ENCODE results near the gene CDC14A.

CDC14A gene

DNA sequence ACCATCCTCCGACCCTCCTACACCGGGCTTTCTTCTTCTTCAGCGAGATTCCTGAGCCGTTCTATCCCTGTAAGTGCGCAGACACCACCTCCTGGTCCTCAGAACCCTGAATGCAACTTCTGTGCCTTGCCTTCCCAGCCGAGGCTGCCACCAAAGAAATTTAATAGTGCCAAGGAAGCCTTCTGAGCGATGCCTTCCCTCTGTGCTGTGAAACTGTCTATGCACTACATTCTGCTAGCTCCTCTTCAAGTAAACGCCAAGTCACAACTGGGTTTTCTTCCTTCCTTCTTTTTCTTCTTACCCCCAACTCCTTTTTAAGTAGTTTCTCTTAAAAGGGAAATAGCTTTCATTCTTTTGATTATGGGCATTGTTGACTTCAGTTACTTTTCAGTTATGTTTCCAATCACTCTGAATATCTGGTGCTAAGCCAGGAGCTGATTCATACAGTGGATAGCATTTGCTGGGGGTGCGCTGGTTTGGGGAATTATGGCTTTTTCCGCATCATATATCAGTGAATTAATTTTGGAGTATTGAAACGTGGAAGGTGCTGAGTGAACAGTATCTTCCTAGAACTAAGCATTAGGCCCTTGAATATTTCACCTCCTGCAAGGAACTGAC lies 147.0 kb downstream of the CDC14A start:
- DNase-seq = no peak

DNA sequence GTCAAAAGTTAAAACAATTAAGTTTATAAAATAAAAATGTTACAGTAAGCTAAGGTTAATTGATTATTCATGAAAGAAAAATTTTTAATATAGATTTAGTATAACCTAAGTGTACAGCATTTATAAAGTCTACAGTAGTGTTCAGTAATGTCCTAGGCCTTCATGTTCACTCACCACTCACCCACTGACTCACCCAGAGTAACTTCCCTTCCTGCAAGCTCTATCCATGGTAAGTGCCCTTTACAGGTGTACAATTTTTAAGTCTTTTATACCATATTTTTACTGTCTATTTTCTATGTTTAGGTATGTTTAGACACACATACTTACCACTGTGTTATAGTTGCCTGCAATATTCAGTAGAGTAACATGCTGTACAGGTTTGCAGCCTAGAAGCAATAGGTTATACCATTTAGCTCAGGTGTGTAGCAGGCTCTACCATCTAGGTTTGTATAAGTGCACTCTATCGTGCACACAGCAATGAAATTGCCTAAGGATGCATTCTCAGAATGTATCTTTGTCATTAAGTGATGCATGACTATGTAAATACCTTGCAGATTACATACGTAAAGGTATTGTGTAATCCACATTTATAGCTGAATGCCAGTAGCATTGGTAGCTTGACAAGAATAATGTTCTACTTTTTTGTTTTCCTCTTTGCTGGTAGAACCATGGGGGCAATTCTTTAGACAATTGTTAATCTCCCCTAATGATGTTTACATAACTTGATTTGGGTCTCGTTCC lies 149.9 kb downstream of the CDC14A start:
- no peak for DNase-seq

DNA sequence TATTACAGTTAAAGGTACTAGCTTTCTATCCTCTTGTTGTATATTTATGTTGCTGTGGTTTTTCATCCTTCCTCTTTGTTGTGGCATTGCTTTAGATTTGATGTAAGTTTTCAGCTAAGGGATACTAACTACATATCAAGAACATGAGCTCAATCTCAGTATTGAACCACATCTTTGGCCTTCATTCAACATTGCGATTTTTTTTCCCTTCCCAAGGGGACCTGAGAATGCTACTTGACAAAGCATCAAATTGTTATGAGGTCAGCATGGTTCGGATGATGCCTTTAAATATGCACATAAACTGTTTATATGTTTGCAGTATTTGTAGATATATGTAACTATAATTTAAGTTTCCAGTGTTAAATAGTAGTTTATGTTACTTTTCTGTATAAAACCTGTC lies 153.9 kb downstream of the CDC14A start:
- DNase-seq = no peak

DNA sequence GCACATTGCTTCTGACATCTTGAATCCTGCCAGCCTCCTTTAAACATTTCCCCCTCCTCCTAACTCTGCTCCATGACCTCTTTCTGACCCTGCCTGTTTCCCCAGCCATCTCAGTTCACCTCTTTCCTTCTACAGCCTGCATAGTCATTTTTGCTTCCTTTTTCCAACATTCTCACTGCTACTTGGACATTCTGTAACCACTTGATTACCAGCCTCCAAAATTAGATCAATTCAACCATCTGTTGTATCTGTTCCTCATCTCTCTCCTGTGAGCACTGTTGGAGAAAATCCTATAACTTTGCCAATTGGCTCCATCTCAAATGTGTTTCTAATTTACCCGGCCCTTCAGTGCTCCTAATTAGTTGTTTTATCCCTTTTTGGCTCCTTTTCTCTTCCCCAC lies 158.1 kb downstream of the CDC14A start:
- no peak for DNase-seq

- DNase-seq = no peak
Measured at GRCh38 chr1:100511058-100511457, 158.8 kb downstream of the CDC14A start.

- DNase-seq = no peak
Measured at GRCh38 chr1:100511773-100512172, 159.5 kb downstream of the CDC14A start.

DNA sequence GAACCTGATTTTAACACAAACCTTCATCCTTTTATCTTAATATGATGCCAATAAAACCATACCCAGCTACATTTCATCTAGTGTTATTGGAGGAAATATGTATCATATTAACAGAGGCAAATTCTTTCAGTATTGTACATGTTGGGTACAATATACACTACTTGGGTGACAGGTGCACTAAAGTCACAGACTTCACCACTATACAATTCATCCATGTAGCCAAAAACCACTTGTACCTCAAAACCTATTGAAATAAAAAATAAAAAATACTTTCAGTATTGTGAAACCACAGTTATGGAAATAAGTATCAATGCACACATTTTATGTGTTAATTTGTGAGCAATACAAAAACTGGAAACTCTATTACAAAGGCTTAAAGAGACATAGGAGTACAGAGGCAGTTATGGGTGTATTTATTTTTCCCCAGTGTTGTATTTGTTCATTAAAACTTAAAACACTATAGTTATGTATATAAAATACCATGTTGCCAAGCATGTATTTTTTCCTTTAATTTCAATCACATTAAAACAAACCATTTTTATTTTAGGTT lies 160.6 kb downstream of the CDC14A start:
- no peak for DNase-seq

GRCh38 chr1:100516857-100517256 lies 164.6 kb downstream of the CDC14A start:
- DNase-seq = no peak

GRCh38 chr1:100517515-100517914 lies 165.2 kb downstream of the CDC14A start:
- DNase-seq = no peak

GRCh38 chr1:100518023-100518422 lies 165.7 kb downstream of the CDC14A start:
- DNase-seq = no peak

DNA sequence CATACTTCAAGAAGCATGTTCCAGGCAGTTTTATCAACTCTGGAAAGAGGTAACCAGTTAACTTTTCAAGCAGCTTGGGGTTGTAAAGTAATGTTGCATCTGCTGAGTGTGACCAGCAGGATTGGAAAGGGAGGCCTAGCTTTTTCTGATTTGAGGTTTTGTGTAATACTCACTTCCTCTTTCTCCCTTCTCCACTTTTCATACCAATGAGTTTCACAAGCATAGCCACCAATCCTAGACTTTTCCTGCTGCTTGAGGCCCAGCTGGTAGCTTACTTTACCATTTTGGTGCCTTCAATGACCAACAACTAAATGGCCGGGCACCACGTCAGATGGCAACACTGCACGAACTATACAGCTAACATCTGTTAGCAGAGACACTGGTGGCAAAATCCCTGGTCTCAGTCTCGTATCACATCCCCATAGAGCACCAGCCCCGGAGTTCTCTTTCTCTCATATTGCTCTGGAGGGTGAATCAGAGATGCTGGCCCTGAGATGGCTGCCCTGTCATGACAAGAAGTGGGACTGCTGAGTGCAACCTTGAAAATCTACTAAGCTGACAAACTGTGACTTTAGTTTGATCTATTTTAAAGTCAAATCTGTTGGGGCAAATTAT lies 170.8 kb downstream of the CDC14A start:
- no peak for DNase-seq

- no peak for DNase-seq
Measured at GRCh38 chr1:100524355-100524754, 172.0 kb downstream of the CDC14A start.

GRCh38 chr1:100526894-100527293 lies 174.6 kb downstream of the CDC14A start:
- DNase-seq = no peak

GRCh38 chr1:100528871-100529270 lies 176.6 kb downstream of the CDC14A start:
- DNase-seq = no peak

- DNase-seq = no peak
Measured at GRCh38 chr1:100530141-100530540, 177.8 kb downstream of the CDC14A start.

GRCh38 chr1:100530880-100531487 lies 178.7 kb downstream of the CDC14A start:
- no peak for DNase-seq

DNA sequence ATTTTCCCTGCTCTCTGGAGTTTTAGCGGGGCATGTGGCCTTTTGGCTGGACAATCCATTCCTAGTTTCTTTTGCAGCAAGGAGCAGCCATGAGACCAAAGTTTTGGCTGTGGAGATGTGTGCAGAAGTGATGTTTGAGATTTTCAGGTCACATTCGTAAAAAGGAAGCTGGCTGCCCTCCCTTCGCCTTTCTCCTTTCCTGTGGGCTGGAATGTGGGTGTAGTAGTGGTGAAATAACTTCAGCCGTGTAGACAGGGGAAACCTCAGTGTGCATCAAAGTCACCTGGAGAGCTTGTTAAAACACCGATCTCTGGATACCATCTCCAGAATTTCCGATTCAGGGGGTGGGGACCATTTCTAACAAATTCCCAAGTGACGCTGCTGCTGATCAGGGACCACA lies 180.3 kb downstream of the CDC14A start:
- no peak for DNase-seq

DNA sequence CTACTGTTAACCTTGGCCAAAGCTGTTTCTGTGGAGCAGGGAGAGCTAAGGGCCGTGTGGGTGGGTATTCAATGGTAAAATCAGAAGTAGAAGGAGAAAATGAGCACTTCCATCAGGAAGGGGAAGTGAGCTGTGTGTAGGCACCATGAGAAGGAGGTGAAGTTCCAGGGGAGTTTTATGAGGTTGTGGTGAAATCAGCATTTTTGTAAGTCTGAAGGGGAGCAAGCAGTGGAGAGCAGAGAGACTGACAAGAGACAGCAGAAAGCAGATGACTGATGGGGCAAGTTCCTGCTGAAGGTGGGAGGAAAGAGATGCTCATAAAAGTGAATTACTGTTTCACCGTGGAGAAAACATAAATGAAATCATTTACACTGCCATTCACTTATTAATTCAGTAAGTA lies 183.0 kb downstream of the CDC14A start:
- DNase-seq = no peak

DNA sequence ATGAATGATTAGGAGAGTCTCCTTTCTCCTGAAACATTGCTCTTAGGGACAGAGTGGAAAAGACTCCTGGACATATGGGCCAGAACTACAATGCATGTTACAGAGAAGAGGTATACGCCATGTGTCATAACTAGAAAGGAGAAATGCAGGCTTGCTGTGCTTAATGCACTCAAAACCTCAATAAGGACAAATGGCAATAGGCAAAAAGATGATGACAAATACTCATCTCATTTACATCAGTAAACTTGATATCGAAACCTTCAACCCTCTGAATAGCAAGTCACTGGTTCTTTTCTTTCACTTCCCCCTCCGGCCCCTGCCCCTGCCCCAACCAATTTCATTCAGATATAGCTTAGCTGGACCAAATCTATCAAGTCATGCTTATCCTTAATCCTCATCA lies 183.7 kb downstream of the CDC14A start:
- DNase-seq = no peak

DNA sequence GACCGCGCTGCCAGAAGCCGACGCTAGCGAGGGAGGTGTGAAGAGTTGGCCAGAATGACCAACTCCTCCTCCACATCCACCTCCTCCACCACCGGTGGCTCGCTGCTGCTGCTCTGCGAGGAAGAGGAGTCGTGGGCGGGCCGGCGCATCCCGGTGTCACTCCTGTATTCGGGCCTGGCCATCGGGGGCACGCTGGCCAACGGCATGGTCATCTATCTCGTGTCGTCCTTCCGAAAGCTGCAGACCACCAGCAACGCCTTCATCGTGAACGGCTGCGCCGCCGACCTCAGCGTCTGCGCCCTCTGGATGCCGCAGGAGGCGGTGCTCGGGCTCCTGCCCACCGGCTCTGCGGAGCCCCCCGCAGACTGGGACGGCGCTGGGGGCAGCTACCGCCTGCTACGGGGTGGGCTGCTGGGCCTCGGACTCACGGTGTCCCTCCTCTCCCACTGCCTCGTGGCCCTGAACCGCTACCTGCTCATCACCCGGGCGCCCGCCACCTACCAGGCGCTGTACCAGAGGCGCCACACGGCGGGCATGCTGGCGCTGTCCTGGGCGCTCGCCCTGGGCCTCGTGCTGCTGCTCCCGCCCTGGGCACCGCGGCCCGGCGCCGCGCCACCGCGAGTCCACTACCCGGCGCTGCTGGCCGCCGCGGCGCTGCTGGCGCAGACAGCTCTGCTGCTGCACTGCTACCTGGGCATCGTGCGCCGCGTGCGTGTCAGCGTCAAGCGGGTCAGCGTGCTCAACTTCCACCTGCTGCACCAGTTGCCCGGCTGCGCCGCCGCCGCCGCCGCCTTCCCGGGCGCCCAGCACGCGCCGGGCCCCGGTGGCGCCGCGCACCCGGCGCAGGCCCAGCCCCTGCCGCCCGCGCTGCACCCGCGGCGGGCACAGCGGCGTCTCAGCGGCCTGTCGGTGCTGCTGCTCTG lies 186.9 kb downstream of the CDC14A start:
- DNase-seq = peak; percentile 45

DNA sequence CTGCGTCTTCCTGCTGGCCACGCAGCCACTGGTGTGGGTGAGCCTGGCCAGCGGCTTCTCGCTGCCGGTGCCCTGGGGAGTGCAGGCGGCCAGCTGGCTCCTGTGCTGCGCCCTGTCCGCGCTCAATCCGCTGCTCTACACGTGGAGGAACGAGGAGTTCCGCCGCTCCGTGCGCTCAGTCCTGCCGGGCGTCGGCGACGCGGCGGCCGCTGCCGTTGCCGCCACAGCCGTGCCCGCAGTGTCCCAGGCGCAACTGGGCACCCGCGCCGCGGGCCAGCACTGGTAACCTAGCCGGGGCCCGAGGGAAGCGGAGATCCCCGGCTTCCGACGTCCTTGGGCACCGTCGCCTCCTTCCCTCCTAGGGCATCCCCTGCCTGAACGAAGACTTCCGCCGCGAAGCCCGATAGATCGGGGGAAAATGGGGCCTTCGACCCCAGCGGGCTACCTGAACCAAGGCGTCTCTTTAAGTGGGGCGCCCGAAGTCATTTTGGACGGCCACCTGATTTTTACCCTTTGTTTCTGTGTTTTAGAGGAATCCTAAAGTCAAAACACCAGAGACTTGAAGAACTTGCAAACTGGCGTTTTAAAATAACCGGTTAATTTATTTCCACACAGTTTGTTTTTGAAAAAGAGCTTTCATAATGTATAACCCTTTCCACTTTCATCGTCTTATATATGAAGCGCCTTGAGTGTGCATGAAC lies 187.7 kb downstream of the CDC14A start:
- DNase-seq = peak; percentile 34

GRCh38 chr1:100542285-100542684 lies 190.0 kb downstream of the CDC14A start:
- DNase-seq = no peak

All from stimulated activated CD8-positive, alpha-beta memory T cell treated with anti-CD3 and anti-CD28 coated beads, Interleukin-4, amount 100 ng/mL, for 48 hours (primary cell).